ENCODE measurements around the gene PNPLA1.

PNPLA1 gene

GRCh38 chr6:36289281-36289878, 19.5 kb downstream of the PNPLA1 start:
- DNase-seq, result peak; percentile 81

DNA sequence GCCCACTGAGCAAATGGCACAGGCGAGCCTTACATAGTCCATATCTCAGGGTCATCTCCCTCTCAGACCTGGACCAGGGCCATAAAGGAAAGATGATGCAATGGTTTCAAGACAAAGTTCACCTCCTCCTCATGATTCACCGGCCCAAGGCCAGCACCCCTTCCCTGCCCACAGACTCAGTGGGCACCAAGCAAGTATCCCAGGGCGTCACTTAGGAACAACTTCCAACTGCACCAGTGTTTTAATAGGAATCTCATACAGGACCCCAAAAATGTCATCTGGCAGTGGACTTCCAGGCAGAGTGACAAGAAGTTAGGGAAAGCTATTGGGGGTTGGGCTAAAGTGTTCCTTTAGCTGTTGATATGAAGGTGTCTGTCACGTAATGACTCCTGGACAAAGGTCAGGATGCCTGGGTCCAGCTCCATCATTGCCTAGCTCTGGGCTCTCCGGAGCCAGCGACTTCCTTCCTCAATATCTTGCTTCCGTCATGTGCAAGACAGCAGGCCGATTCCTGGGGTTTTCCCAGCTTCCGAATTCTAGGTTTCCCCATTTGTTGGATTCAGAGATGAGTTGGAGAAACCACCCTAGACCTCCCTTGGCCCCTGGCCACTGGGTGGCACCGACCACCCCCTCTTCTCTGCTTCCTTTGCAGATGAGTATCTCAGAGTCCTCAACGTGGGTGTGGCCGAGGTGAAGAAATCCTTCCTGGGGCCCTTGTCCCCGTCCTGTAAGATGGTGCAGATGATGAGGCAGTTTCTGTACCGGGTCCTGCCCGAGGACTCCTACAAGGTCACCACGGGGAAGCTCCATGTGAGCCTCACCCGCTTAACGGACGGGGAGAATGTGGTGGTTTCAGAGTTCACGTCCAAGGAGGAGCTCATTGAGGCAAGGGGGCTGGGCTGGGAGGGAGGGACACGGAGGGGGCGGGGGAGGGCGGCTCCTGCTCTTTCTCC, 21.1 kb downstream of the PNPLA1 start:
- no peak for DNase-seq

DNA sequence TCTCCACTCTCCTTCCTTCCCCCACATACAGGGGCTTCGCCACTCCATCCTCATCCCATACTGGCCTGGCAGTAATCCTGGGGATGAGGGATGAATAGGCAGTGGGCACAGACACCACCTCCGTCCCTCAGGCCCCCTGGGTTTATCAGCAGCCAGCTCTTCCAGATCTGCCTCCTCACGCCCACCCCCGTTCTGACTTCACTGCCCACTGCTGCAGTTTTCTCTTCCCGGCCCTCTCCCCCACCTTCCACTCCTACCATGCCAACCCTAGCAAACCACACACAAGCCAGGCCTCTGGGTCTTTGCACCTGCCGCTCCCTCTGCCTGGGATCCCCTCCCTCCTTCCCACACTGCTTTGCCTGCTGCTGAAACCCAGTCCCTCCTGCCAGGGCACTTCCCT, 22.3 kb downstream of the PNPLA1 start:
- no peak for DNase-seq

GRCh38 chr6:36296240-36296639, 26.4 kb downstream of the PNPLA1 start:
- no peak for DNase-seq

DNA sequence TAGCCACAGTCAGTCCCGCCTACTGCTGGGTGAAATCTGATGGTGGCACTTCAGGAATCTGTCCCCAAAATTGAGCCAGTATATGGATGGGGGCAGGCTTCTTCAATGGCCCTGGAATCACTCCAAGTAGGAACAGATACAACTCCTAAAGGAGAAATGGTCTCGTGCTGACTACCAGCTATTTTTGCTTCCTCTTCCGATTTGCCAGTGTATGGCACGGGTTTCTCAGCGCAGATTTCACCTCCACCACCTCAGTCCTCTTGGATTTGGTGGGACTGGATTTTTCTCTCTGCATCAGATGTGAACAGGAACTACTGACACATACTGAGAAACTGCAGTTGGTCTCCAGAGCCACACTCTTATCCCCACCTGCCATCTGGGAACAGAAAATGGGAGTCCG, 27.2 kb downstream of the PNPLA1 start:
- no peak for DNase-seq

DNA sequence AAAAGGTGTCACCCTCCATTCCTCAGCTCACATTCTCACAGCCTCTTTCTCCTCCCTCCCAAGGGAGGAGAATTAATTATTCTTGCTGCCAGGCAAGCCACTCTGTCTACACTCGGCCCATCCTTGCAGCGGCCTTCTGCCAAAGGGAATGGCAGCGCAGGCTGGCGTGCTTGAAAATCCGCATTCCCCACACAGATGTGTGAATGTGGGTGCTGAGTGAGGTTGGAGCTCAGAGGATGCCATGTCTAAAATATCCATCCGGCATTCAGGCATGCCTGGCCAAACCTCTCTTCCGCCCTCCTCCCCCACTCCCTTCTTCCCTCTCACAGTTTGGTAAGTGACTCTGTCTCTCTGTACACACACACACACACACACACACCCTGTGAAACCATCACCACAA, 27.7 kb downstream of the PNPLA1 start:
- no peak for DNase-seq

DNA sequence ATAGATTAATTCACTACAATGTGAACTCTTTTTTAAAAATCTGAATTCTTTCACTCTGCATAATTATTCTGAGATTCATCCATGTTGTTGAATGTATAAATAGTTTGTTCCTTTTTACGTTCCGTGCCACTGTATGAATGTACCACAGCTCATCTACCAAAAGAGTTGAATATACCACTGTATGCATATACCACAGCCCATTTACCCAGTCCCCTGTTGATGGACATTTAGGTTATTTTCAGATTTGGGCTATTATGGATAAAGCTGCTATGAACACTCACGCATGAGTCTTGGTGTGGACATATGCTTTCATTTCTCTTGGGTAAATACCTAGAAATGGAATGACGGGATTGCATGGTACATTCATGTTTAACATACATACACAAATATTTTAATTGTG, 28.2 kb downstream of the PNPLA1 start:
- DNase-seq, result no peak

- DNase-seq, result no peak
These were observed 31.3 kb downstream of the PNPLA1 start for GRCh38 chr6:36301085-36301658.

DNA sequence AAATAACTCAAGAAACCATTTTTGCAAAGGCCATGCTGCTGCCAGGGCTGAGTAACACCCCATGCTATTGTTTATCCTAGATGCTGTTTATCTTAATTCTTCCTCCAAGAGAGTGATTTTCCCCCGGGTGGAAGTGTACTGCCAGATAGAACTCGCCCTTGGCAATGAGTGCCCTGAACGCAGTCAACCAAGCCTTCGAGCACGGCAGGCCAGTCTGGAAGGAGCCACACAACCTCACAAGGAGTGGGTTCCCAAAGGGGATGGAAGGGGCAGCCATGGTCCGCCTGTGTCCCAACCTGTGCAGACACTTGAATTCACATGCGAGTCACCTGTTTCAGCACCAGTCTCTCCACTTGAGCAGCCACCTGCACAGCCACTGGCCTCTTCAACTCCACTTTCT, 31.9 kb downstream of the PNPLA1 start:
- no peak for DNase-seq

DNA sequence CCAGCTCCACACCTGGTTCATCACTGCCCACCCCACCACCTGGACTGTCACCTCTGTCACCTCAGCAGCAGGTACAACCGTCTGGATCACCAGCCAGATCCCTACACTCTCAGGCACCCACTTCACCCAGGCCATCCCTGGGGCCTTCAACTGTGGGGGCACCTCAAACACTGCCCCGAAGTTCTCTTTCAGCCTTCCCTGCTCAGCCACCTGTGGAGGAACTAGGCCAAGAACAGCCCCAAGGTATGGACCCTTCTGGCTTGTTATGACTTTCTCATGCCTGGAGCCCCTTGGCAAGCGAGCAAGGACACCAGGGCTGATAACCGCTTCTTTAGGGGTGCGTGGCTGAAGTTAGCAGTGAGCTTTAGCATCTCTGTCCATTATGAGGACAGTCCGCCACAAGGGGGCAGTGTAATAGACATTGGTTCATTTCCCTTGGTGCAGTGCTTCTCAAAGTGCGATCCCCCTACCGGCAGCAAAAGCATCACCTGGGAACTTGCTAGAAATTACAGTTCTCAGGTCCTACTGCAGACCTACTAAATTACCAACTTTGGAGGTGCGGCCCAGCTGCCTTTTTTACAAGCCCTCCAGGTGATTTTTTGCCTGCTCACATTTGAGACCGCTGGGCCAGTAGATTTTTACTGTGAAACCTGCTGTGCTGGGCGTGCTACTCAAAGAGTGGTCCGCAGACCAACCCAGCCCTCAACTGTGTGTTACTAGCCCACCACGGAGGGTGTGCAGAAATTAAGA, 32.5 kb downstream of the PNPLA1 start:
- DNase-seq, result peak; percentile 89

- no peak for DNase-seq
These were observed 36.0 kb downstream of the PNPLA1 start for GRCh38 chr6:36305885-36306284.

DNA sequence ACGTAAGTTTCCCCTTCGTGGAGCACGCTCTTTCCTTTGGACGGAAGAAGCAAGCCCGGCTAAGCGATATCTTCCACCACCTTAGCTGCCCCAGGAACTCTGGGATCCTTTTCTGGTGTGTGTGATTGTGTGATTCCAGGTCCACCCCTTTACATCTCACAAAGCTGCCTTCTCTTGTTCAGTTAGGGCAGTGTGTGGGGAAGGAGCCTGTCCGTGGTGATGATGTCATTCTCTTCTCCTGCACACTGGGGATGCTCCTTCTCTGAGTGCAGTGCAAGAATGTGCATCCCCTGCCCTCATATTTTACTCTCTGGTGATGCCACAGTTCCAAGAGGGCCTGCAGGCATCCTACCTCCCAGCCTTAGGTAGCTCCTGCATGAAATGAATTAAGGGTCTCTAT, 36.5 kb downstream of the PNPLA1 start:
- no peak for DNase-seq

GRCh38 chr6:36308514-36308913, 38.7 kb downstream of the PNPLA1 start:
- no peak for DNase-seq

DNA sequence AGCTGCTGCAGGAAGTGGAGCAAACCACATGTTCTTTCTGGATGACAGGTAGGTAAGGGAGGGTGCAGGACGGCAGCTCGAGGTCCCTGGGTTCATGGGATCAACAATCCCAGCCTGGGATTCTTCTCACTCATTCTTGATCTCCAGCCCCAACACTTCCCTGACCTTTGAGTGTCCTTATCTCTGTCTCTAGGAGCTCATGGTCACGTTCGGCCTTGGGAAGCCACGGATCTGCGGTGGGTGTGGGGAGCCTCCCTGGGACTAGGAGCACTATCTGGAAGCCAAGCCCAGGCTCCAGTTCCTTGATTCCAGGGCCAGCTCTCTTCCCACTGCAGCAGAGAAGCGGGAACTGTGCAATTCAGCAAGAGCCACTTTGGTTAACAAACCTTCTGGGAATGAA, 39.3 kb downstream of the PNPLA1 start:
- no peak for DNase-seq

DNA sequence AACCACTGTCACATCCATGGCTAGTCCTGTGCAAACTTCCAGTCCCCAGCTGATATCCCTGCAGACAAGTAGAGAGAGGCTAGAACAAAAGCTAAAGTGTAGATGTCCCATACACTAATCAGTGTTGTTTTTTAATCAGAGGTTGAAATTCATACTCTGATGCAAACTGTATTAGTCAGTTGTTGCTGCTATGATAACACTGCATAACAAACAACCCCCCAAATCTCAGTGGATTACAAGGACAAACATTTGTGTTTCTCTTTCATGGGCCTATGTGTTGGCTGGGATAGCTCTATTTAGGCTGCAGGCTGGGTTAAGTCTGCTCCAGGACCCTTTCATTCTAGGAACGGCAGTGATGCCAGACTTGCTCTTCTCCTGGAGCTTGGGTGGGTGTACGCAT, 40.0 kb downstream of the PNPLA1 start:
- DNase-seq, result no peak

DNA sequence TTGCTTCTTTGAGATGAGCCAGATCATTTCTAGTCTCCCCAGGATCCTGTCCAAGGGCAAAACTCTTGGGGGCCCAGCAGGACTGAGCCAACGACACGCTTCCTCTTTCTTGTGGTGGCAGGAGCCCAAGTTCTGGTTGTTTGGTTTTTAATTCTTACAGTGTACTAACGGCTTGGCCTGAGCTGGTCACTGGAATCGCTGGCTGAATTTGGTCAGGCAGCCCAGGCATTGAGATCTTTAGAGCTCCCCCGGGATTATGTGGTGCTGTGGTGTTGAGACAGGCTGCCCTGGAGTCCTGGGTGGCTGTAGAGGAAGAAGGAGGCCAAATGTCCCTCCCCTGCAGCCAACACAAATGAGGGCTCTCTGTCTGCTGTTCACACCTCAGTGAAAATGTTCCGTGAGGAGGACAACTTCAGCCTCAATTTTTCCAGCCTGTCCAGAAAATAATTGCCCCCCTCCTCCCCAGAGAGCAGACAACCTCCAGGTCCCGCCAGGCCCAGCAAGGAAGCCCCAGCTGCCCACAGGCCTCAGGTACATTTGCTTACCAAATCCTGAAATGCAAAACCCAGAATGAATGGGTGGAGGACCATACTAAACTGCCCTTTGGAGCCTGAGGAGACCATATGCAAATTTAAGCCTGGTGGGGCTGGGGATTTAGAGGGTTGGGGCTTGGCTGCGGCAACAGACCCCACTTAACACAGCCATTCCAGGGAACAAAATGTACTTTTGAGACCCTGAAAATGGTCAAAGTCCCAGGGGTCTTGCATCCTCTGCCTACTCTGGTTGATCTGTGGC, 43.2 kb downstream of the PNPLA1 start:
- DNase-seq, result no peak

DNA sequence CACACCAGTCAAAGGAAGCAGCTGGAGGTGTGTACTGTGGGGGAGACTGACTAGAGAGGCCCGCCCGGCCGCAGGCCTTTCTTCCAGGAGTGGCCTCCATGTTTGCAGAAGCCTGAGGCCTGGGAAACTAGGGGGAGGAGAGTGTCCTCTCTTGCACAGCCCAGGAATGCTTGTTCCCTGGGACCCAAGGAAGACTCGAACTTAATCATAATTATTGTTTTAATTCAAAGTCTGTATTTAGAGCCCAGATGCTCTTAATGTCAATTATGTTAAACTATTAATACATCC, 43.7 kb downstream of the PNPLA1 start:
- no peak for DNase-seq

GRCh38 chr6:36314221-36315014, 44.6 kb downstream of the PNPLA1 start:
- no peak for DNase-seq

- no peak for DNase-seq
These were observed 46.1 kb downstream of the PNPLA1 start for GRCh38 chr6:36315921-36316320.

- no peak for DNase-seq
These were observed 47.8 kb downstream of the PNPLA1 start for GRCh38 chr6:36317623-36318022.

DNA sequence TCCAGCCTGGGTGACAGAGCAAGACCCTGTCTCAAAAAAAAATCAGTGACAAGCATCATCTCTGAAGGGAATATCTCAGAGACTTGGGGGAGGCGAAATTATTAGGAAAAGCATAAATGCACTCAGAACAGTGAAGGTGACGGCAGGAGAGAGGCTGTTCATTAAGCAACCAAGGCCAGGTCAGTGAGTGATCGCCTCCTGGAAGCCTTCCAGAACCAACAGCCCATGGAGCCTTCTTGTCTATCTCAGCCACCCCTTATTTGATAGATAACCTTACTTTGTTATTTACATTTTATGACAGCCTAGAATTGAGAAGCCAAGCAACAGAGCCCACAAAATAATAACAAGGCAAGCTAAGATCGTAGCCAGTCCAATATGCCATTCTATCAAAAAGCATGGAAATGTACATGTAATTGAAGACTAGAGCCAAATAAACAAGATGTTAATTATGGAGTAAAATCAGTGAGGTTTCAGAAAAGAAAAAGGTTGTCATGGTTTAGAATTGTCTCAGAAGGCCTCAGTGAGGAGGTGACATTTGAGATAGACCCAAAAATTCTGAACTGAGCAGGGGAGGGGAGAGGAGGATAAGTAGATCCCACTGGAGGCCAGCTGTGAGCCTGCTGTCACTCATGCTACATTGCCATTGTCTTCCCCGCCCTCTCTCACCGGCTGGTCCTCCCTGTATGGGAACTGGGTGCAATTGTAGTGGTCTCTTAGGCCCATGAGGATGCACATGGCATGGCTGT, 49.0 kb downstream of the PNPLA1 start:
- DNase-seq, result no peak
